ENCODE data around the gene SACM1L.

SACM1L gene

GRCh38 chr3:45712434-45713110 is 23.4 kb downstream of the SACM1L start (continued):
- TF ChIP-seq ZEB2 (tag by site-specific recombination; IDR thresholded peaks at IDR 0.05) (peak; percentile 89), GLI2 (tag by site-specific recombination; IDR thresholded peaks at IDR 0.05; ENCODE audit: borderline replicate concordance, low read depth) (no peak), ZNF366 (tag by site-specific recombination; conservative IDR thresholded peaks at IDR 0.05) (peak; percentile 69), OSR2 (tag by site-specific recombination; IDR thresholded peaks at IDR 0.05) (peak; percentile 80), ZSCAN16 (tag by site-specific recombination; IDR thresholded peaks at IDR 0.05) (0 out of 2 replicates have a peak, but pooled peaks have one; percentile 39), SP7 (tag by site-specific recombination; IDR thresholded peaks at IDR 0.05) (peak; percentile 97), KLF8 (tag by site-specific recombination; IDR thresholded peaks at IDR 0.05) (peak; percentile 58; the same call in 1 of the 2 replicates), ZNF148 (tag by site-specific recombination; IDR thresholded peaks at IDR 0.05; ENCODE audit: borderline replicate concordance) (no peak), HIC1 (tag by site-specific recombination; IDR thresholded peaks at IDR 0.05) (peak; percentile 86), ZNF558 (tag by site-specific recombination; IDR thresholded peaks at IDR 0.05) (peak; percentile 55), ZNF302 (tag by site-specific recombination; IDR thresholded peaks at IDR 0.05; ENCODE audit: low read depth) (no peak), WT1 (tag by site-specific recombination; IDR thresholded peaks at IDR 0.05) (peak; percentile 70)
- TF ChIP-seq, protein P1, sequence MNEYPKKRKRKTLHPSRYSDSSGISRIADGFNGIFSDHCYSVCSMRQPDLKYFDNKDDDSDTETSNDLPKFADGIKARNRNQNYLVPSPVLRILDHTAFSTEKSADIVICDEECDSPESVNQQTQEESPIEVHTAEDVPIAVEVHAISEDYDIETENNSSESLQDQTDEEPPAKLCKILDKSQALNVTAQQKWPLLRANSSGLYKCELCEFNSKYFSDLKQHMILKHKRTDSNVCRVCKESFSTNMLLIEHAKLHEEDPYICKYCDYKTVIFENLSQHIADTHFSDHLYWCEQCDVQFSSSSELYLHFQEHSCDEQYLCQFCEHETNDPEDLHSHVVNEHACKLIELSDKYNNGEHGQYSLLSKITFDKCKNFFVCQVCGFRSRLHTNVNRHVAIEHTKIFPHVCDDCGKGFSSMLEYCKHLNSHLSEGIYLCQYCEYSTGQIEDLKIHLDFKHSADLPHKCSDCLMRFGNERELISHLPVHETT (tag by site-specific recombination; IDR thresholded peaks at IDR 0.05), result peak; percentile 79
- TF ChIP-seq, protein P2, sequence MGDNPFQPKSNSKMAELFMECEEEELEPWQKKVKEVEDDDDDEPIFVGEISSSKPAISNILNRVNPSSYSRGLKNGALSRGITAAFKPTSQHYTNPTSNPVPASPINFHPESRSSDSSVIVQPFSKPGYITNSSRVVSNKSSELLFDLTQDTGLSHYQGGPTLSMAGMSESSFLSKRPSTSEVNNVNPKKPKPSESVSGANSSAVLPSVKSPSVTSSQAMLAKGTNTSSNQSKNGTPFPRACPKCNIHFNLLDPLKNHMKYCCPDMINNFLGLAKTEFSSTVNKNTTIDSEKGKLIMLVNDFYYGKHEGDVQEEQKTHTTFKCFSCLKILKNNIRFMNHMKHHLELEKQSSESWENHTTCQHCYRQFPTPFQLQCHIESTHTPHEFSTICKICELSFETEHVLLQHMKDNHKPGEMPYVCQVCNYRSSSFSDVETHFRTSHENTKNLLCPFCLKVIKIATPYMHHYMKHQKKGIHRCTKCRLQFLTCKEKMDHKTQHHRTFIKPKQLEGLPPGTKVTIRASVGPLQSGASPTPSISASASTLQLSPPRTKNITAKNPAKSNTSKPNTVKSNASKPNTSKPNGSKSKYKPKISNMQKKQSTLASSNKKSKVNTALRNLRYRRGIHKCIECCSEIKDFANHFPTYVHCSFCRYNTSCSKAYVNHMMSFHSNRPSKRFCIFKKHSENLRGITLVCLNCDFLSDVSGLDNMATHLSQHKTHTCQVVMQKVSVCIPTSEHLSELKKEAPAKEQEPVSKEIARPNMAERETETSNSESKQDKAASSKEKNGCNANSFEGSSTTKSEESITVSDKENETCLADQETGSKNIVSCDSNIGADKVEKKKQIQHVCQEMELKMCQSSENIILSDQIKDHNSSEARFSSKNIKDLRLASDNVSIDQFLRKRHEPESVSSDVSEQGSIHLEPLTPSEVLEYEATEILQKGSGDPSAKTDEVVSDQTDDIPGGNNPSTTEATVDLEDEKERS (tag by site-specific recombination; IDR thresholded peaks at IDR 0.05), result 0 out of 2 replicates have a peak, but pooled peaks have one; percentile 2

- ChIA-PET CTCF (no interaction called here), POLR2A (interaction anchor here (0.8 kb wide), 1 partner anchor 31 kb away, joined by 6 read pairs; no protein-coding TSS in a partner anchor)
- H3K36me3 ChIP-seq (ENCODE audit: control insufficient read depth in 2 of 2, insufficient read depth in 1 of 2, low read length in 2 of 2), result peaks cover 3 to 35% of the 10 kb centered on the region in 2 experiments; a peak in 1 of 3 replicates
Observed at GRCh38 chr3:45715945-45716344, 26.7 kb downstream of the SACM1L start.

More at GRCh38 chr3:45715945-45716344, 26.7 kb downstream of the SACM1L start:
- Histone ChIP-seq H3K9me3 (ENCODE audit: control insufficient read depth, insufficient read depth, low read depth, low read length) (no peaks in the 10 kb centered on the region), H3K27ac (ENCODE audit: extremely low read depth, low read depth, low read length) (no peak overlapping the region), H3K4me3 (ENCODE audit: low read depth, low read length) (no peak overlapping the region), H3K4me1 (ENCODE audit: control insufficient read depth, insufficient read depth, low read length) (no peaks in the 10 kb centered on the region)
- TF ChIP-seq ZNF292 (tag by site-specific recombination; IDR thresholded peaks at IDR 0.05; ENCODE audit: borderline replicate concordance, low read depth) (no peak), ZNF433 (tag by site-specific recombination; IDR thresholded peaks at IDR 0.05; ENCODE audit: low read depth) (no peak), ZNF366 (tag by site-specific recombination; conservative IDR thresholded peaks at IDR 0.05) (no peak), ZBTB17 (tag by site-specific recombination; IDR thresholded peaks at IDR 0.05) (no peak), ZNF121 (tag by site-specific recombination; IDR thresholded peaks at IDR 0.05) (no peak)
- TF ChIP-seq, protein P3, sequence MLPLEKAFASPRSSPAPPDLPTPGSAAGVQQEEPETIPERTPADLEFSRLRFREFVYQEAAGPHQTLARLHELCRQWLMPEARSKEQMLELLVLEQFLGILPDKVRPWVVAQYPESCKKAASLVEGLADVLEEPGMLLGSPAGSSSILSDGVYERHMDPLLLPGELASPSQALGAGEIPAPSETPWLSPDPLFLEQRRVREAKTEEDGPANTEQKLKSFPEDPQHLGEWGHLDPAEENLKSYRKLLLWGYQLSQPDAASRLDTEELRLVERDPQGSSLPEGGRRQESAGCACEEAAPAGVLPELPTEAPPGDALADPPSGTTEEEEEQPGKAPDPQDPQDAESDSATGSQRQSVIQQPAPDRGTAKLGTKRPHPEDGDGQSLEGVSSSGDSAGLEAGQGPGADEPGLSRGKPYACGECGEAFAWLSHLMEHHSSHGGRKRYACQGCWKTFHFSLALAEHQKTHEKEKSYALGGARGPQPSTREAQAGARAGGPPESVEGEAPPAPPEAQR (tag by site-specific recombination; IDR thresholded peaks at IDR 0.05), result no peak

Measured in HEK293 (cell line).